A673 (cell line): ENCODE results near the gene RASSF1.

ENCODE experiments used
- EZH2 ChIP-seq: fragments of 200-600 bp; sonication (generic); IDR thresholded peaks from 2 replicates; pipeline ENCODE4 v1.6.1; 2017; ENCODE audit warnings: borderline replicate concordance, low read depth, mild to moderate bottlenecking, mixed read lengths, antibody characterized with exemption, low read length; ENCODE audit not compliant: poor library complexity, severe bottlenecking
- TF ChIP-seq, protein P1 (sequence below): fragments of 300-800, 200-600 bp; sonication (generic); conservative IDR thresholded peaks from 2 replicates; pipeline ENCODE4 v1.5.1; 2017; ENCODE audit warnings: low read depth, mild to moderate bottlenecking, antibody characterized with exemption, low read length, moderate library complexity, mixed read lengths

GRCh38 chr3:50325497-50326181, 15.0 kb downstream of the RASSF1 start:
- TF ChIP-seq, protein P1, sequence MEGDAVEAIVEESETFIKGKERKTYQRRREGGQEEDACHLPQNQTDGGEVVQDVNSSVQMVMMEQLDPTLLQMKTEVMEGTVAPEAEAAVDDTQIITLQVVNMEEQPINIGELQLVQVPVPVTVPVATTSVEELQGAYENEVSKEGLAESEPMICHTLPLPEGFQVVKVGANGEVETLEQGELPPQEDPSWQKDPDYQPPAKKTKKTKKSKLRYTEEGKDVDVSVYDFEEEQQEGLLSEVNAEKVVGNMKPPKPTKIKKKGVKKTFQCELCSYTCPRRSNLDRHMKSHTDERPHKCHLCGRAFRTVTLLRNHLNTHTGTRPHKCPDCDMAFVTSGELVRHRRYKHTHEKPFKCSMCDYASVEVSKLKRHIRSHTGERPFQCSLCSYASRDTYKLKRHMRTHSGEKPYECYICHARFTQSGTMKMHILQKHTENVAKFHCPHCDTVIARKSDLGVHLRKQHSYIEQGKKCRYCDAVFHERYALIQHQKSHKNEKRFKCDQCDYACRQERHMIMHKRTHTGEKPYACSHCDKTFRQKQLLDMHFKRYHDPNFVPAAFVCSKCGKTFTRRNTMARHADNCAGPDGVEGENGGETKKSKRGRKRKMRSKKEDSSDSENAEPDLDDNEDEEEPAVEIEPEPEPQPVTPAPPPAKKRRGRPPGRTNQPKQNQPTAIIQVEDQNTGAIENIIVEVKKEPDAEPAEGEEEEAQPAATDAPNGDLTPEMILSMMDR, result no peak
- TF ChIP-seq EZH2, result no peak
